Neuronal stem cell (in vitro differentiated cells): ENCODE measurements around the gene ZNF81.
"Not testable (repeated sequence)": the region's sequence is repeated elsewhere in the genome, so short reads cannot be mapped to it uniquely, and the experiment has no call there.

ENCODE experiments used
- DNase-seq: peaks from one replicate; pipeline ENCODE4 v3.0.0-alpha.2; 2013; ENCODE audit warnings: low spot score
- H2AFZ ChIP-seq: one replicate; pipeline ENCODE4 v1.6.1; 2013; ENCODE audit warnings: mild to moderate bottlenecking, low read length, inconsistent platforms
- H2AK5ac ChIP-seq: 2 replicates; pipeline ENCODE4 v1.6.1; 2013; ENCODE audit warnings: low read depth, mild to moderate bottlenecking, inconsistent platforms, low read length, moderate library complexity, mixed read lengths
- H2BK120ac ChIP-seq: 2 replicates; pipeline ENCODE4 v1.6.1; 2013; ENCODE audit warnings: low read depth, mild to moderate bottlenecking, inconsistent platforms, low read length, moderate library complexity, mixed read lengths
- H2BK12ac ChIP-seq: one replicate; pipeline ENCODE4 v1.6.1; 2013; ENCODE audit warnings: low read length, inconsistent platforms
- H2BK15ac ChIP-seq: 2 replicates; pipeline ENCODE4 v1.6.1; 2013; ENCODE audit warnings: mild to moderate bottlenecking, low read length, inconsistent platforms, mixed read lengths
- H2BK5ac ChIP-seq: one replicate; pipeline ENCODE4 v1.6.1; 2013; ENCODE audit warnings: inconsistent platforms, mild to moderate bottlenecking, low read length, moderate library complexity
- H3K14ac ChIP-seq: one replicate; pipeline ENCODE4 v1.6.1; 2013; ENCODE audit warnings: low read length, inconsistent platforms
- H3K18ac ChIP-seq: 2 replicates; pipeline ENCODE4 v1.6.1; 2013; ENCODE audit warnings: low read length, inconsistent platforms
- H3K23ac ChIP-seq: 2 replicates; pipeline ENCODE4 v1.6.1; 2013; ENCODE audit warnings: low read depth, mild to moderate bottlenecking, mixed read lengths, low read length, inconsistent platforms; ENCODE audit not compliant: poor library complexity
- H3K27ac ChIP-seq: replicated peaks from 3 replicates; pipeline ENCODE4 v1.5.1; 2013; ENCODE audit warnings: low read length, inconsistent platforms
- H3K27me3 ChIP-seq, 3 experiments: 2 replicates each; pipeline ENCODE4 v1.6.1; 2013; ENCODE audit warnings: low read length in 3 of 3, mild to moderate bottlenecking in 2 of 3, inconsistent platforms in 1 of 3, low read depth in 1 of 3, mixed read lengths in 1 of 3, moderate library complexity in 1 of 3; ENCODE audit not compliant: control insufficient read depth in 3 of 3, insufficient read depth in 3 of 3
- H3K36me3 ChIP-seq, 2 donors: replicated peaks in 1 of 2; 2 replicates each; pipeline ENCODE4 v1.6.1; 2013; ENCODE audit warnings: low read length in 2 of 2; ENCODE audit not compliant: control insufficient read depth in 2 of 2, insufficient read depth in 2 of 2
- H3K4ac ChIP-seq: 2 replicates; pipeline ENCODE4 v1.6.1; 2013; ENCODE audit warnings: inconsistent platforms, mild to moderate bottlenecking, low read length, moderate library complexity
- H3K4me1 ChIP-seq, 2 donors: 1 replicate in 1 of 2; 2 replicates in 1 of 2; pipeline ENCODE4 v1.6.1; 2013; ENCODE audit warnings: low read length in 2 of 2, low read depth in 1 of 2; ENCODE audit not compliant: control insufficient read depth in 2 of 2, insufficient read depth in 1 of 2
- H3K4me2 ChIP-seq: one replicate; pipeline ENCODE4 v1.6.1; 2013; ENCODE audit warnings: mild to moderate bottlenecking, low read length, inconsistent platforms; ENCODE audit not compliant: insufficient read depth, poor library complexity, severe bottlenecking
- H3K4me3 ChIP-seq, 2 donors: 2 replicates each; pipeline ENCODE4 v1.5.1; 2013; ENCODE audit warnings: low read length in 2 of 2, mild to moderate bottlenecking in 2 of 2, inconsistent platforms in 1 of 2, moderate library complexity in 1 of 2
- H3K79me1 ChIP-seq: one replicate; pipeline ENCODE4 v1.6.1; 2013; ENCODE audit warnings: low read depth, mild to moderate bottlenecking, inconsistent platforms, low read length, moderate library complexity
- H3K9ac ChIP-seq: one replicate; pipeline ENCODE4 v1.6.1; 2013; ENCODE audit warnings: mild to moderate bottlenecking, low read depth, low read length, inconsistent platforms; ENCODE audit not compliant: poor library complexity
- H3K9me3 ChIP-seq, 2 donors: replicated peaks in 1 of 2; 2 replicates each; pipeline versions ENCODE3 to v1.6.1; 2013; ENCODE audit warnings: low read length in 2 of 2, mild to moderate bottlenecking in 2 of 2, inconsistent platforms in 1 of 2, low read depth in 1 of 2, mixed read lengths in 1 of 2, moderate library complexity in 1 of 2; ENCODE audit not compliant: control insufficient read depth in 2 of 2, insufficient read depth in 1 of 2
- H4K8ac ChIP-seq: one replicate; pipeline ENCODE4 v1.6.1; 2013; ENCODE audit warnings: low read depth, mild to moderate bottlenecking, inconsistent platforms, low read length, moderate library complexity
- H4K91ac ChIP-seq: one replicate; pipeline ENCODE4 v1.6.1; 2013; ENCODE audit warnings: low read length, low read depth, mild to moderate bottlenecking, inconsistent platforms; ENCODE audit not compliant: poor library complexity
- WGBS, 2 donors: extraction: QIAGEN DNeasy Blood & Tissue Kit; methylation state at CpG; one replicate each; pipeline ENCODE4 v1.1.7; 2013; ENCODE audit warnings: missing lambda C conversion rate in 2 of 2, mixed read lengths in 1 of 2; ENCODE audit not compliant: insufficient read length in 2 of 2, insufficient replicate concordance in 1 of 2; ENCODE audit errors: extremely low coverage in 2 of 2; 5-methylcytosine and 5-hydroxymethylcytosine counted together

Gene ZNF81

DNA sequence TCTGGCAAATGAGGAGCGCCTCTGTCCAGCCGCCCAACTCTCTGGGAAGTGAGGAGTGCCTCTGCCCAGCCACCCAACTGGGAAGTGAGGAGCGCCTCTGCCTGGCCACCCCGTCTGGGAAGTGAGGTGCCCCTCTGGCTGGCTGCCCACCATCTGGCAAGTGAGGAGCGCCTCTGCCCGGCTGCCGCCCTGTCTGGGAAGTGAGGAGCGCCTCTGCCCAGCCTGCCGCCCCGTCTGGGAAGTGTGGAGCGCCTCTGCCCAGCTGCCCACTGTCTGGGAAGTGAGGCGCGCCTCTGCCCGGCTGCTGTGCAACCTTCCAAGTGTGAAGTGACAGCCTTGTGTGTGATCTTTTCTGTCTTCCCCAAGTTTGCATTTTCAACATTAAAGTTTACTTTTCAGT, 128.8 kb downstream of the ZNF81 start:
- not testable (repeated sequence) for H3K27me3 ChIP-seq, H4K91ac ChIP-seq, H3K23ac ChIP-seq, H3K36me3 ChIP-seq, H2BK15ac ChIP-seq, H2BK120ac ChIP-seq, H3K4ac ChIP-seq, H3K9ac ChIP-seq, H3K4me3 ChIP-seq, H2AFZ ChIP-seq, H3K79me1 ChIP-seq, H3K18ac ChIP-seq, H3K27ac ChIP-seq, H2BK5ac ChIP-seq, H4K8ac ChIP-seq, H2BK12ac ChIP-seq, H3K14ac ChIP-seq, DNase-seq, H2AK5ac ChIP-seq, H3K4me1 ChIP-seq, H3K4me2 ChIP-seq
- no CpG with 5 or more reads among the region's 14 CpGs for WGBS, 2 donors
- peaks cover 2 to 20% of the 10 kb centered on the region in 2 donors for H3K9me3 ChIP-seq
